GM12891 (cell line): Measurements from ENCODE around the gene PCSK6.

Experiments
- POLR2A ChIP-seq: IDR thresholded peaks from 2 replicates; pipeline ENCODE4 v1.6.1; 2011; ENCODE audit warnings: low read depth, low read length, control low read depth
- POLR2AphosphoS5 ChIP-seq: IDR thresholded peaks from 2 replicates; pipeline ENCODE4 v1.6.1; 2011; ENCODE audit warnings: low read depth, low read length, control low read depth
- SPI1 ChIP-seq: IDR thresholded peaks from 2 replicates; pipeline ENCODE4 v1.6.1; 2011; ENCODE audit warnings: low read depth, low read length, control low read depth
- TAF1 ChIP-seq: IDR thresholded peaks from 2 replicates; pipeline ENCODE4 v1.6.1; 2011; ENCODE audit warnings: low read depth, low read length, control low read depth

GRCh38 chr15:101497484-101498034, 8.1 kb upstream of the PCSK6 start:
- no peak for TF ChIP-seq POLR2A
- no peak for TF ChIP-seq POLR2AphosphoS5
- no peak for TF ChIP-seq TAF1
- no peak for TF ChIP-seq SPI1
